Activated CD8-positive, alpha-beta T cell treated with anti-CD3 and anti-CD28 coated beads, Interleukin-2, amount 10 ng/mL, durations not matched to agents 7 days and 5 days (primary cell): ENCODE results near the gene KLF6. TPM values are rescaled to one million over a fixed set of nuclear protein-coding genes. Genes with fewer than 3 reads are reported as not detected.
"Not testable (repeated sequence)": the region's sequence is repeated elsewhere in the genome, so short reads cannot be mapped to it uniquely, and the experiment has no call there.

ENCODE experiments used
- ATAC-seq: fragments of 150-1000 bp; cut with Tn5 transposase; one replicate; pipeline ENCODE4 v1.10.0; 2021; ENCODE audit warnings: moderate library complexity
- CTCF ChIA-PET: fragments of 350-600 bp; sonication (Branson Sonifier 250); formaldehyde crosslinking; loops from one replicate; lab custom pipeline; 2021; ENCODE audit warnings: antibody characterized with exemption; lab: Charles Lee
- POLR2A ChIA-PET: fragments of 350-600 bp; sonication (Branson Sonifier 250); formaldehyde crosslinking; loops from one replicate; lab custom pipeline; 2021; ENCODE audit warnings: antibody characterized with exemption; lab: Charles Lee
- DNase-seq: peaks from one replicate; pipeline ENCODE4 v3.0.0-alpha.2; 2020
- H3K27ac Mint-ChIP-seq: one replicate; pipeline ENCODE4 v1.8.0; 2021; ENCODE audit warnings: mild to moderate bottlenecking, mixed read lengths
- H3K27me3 Mint-ChIP-seq: one replicate; pipeline ENCODE4 v1.8.0; 2021; ENCODE audit warnings: low read depth, mixed read lengths
- H3K36me3 Mint-ChIP-seq: one replicate; pipeline ENCODE4 v1.8.0; 2021; ENCODE audit warnings: low read depth, mixed read lengths
- H3K4me1 Mint-ChIP-seq: one replicate; pipeline ENCODE4 v1.8.0; 2021; ENCODE audit warnings: low read depth, mixed read lengths
- H3K4me3 Mint-ChIP-seq: one replicate; pipeline ENCODE4 v1.8.0; 2021; ENCODE audit warnings: mild to moderate bottlenecking, mixed read lengths
- H3K9me3 Mint-ChIP-seq: one replicate; pipeline ENCODE4 v1.8.0; 2022; ENCODE audit warnings: mixed read lengths; ENCODE audit not compliant: insufficient read depth
- total RNA-seq, 2 experiments: library from RNA; stranded (reverse); gene quantifications; one replicate each; pipeline ENCODE4 v1.2.3, GENCODE V29; 2021

KLF6 gene
- total RNA-seq, 2 experiments from 2014 or later, result 208 to 215 TPM

- H3K4me1 Mint-ChIP-seq, result peaks cover 22% of the 10 kb centered on the region
- no peaks in the 10 kb centered on the region for H3K9me3 Mint-ChIP-seq
- DNase-seq, result peak; percentile 19
- POLR2A ChIA-PET, result interaction anchor here (0.9 to 3.9 kb wide), 3 partner anchors 17 to 45 kb away, joined by 3 to 13 read pairs (median 9); partner anchors contain the start of gene KLF6
- CTCF ChIA-PET, result interaction anchor here (0.9 to 1.6 kb wide), 4 partner anchors 9 to 41 kb away, joined by 3 to 4 read pairs (median 4); no protein-coding TSS in a partner anchor
- no peaks in the 10 kb centered on the region for H3K27me3 Mint-ChIP-seq
- H3K36me3 Mint-ChIP-seq, result no peaks in the 10 kb centered on the region
- H3K4me3 Mint-ChIP-seq, result no peak overlapping the region
- peak overlapping the region; percentile 60 for H3K27ac Mint-ChIP-seq
- peak; percentile 42 for ATAC-seq
These were observed 44.7 kb downstream of the KLF6 start for GRCh38 chr10:3740157-3740871.

DNA sequence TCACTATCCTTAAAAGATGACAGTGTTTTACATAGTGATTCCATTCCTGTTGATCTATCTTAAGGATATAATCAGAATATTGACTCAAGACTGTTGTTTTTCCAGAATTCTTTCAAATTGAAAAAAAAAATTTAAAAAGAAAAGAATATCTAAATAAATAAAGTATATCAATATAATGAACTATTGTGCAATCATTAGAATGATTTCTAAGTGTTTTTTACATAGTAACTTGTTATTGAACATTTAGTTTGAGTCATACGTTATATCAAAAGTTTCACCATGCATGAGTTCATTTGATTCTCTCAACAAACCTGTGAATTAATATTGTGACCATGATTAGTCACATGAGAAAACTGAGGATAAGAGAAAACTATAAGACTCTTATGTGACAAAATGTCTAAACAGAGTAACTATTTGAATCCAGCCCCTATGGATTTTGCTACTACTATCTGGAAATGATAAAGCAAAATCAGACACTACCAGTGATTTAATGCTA is 46.1 kb downstream of the KLF6 start:
- POLR2A ChIA-PET, result no interaction called here
- no peak for DNase-seq
- H3K27ac Mint-ChIP-seq, result no peak overlapping the region
- no peak for ATAC-seq
- peaks cover 22% of the 10 kb centered on the region for H3K4me1 Mint-ChIP-seq
- H3K36me3 Mint-ChIP-seq, result no peaks in the 10 kb centered on the region
- H3K4me3 Mint-ChIP-seq, result no peak overlapping the region
- CTCF ChIA-PET, result no interaction called here
- H3K9me3 Mint-ChIP-seq, result no peaks in the 10 kb centered on the region
- H3K27me3 Mint-ChIP-seq, result no peaks in the 10 kb centered on the region

- POLR2A ChIA-PET, result interaction anchor here (1.2 kb wide), 1 partner anchor 47 kb away, joined by 4 read pairs; the partner anchor contains the start of gene KLF6
- peak; percentile 5 for DNase-seq
- no peak for ATAC-seq
- H3K27ac Mint-ChIP-seq, result no peak overlapping the region
- no peak overlapping the region for H3K4me3 Mint-ChIP-seq
- H3K27me3 Mint-ChIP-seq, result no peaks in the 10 kb centered on the region
- H3K4me1 Mint-ChIP-seq, result peaks cover 22% of the 10 kb centered on the region
- CTCF ChIA-PET, result interaction anchor here (0.7 kb wide), 1 partner anchor 506 kb away, joined by 3 read pairs; no protein-coding TSS in a partner anchor
- no peaks in the 10 kb centered on the region for H3K36me3 Mint-ChIP-seq
- no peaks in the 10 kb centered on the region for H3K9me3 Mint-ChIP-seq
These were observed 47.1 kb downstream of the KLF6 start for GRCh38 chr10:3737864-3738263.

DNA sequence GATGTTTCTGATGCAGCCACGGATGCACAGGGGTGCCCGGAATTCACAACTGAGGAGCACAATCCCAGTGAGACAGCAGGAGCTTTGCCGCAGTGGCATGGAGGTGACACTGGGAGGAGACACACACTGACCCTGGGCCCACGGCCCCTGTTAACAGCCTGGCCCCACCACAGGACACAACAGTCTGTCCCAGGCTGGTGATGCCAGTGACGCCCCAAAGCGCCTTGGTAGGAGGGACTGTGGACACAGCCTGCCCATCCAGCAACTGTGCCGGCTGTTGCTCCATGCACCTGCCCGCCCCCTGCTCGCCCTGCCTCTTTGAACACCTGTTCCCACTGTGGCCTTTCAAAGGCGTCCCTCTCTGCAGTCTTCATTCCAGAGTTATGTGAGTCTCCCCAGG is 49.8 kb downstream of the KLF6 start:
- Mint-ChIP-seq H3K27me3 (peaks cover 5% of the 10 kb centered on the region), H3K4me1 (peaks cover 6% of the 10 kb centered on the region), H3K9me3 (no peaks in the 10 kb centered on the region), H3K36me3 (no peaks in the 10 kb centered on the region), H3K4me3 (no peak overlapping the region), H3K27ac (no peak overlapping the region)
- ChIA-PET CTCF (no interaction called here), POLR2A (no interaction called here)
- no peak for ATAC-seq
- peak; percentile 18 for DNase-seq

- H3K36me3 Mint-ChIP-seq, result no peaks in the 10 kb centered on the region
- POLR2A ChIA-PET, result no interaction called here
- H3K4me1 Mint-ChIP-seq, result peaks cover 2% of the 10 kb centered on the region
- CTCF ChIA-PET, result no interaction called here
- ATAC-seq, result no peak
- H3K27ac Mint-ChIP-seq, result no peak overlapping the region
- H3K27me3 Mint-ChIP-seq, result peaks cover 6% of the 10 kb centered on the region
- H3K4me3 Mint-ChIP-seq, result no peak overlapping the region
- peak; percentile 18 for DNase-seq
- no peaks in the 10 kb centered on the region for H3K9me3 Mint-ChIP-seq
These were observed 50.9 kb downstream of the KLF6 start for GRCh38 chr10:3734111-3734510.

GRCh38 chr10:3732183-3732582 is 52.8 kb downstream of the KLF6 start:
- H3K36me3 Mint-ChIP-seq, DNase-seq, H3K4me3 Mint-ChIP-seq, H3K27ac Mint-ChIP-seq, H3K27me3 Mint-ChIP-seq, ATAC-seq, CTCF ChIA-PET, POLR2A ChIA-PET, H3K9me3 Mint-ChIP-seq, H3K4me1 Mint-ChIP-seq: not testable (repeated sequence)

DNA sequence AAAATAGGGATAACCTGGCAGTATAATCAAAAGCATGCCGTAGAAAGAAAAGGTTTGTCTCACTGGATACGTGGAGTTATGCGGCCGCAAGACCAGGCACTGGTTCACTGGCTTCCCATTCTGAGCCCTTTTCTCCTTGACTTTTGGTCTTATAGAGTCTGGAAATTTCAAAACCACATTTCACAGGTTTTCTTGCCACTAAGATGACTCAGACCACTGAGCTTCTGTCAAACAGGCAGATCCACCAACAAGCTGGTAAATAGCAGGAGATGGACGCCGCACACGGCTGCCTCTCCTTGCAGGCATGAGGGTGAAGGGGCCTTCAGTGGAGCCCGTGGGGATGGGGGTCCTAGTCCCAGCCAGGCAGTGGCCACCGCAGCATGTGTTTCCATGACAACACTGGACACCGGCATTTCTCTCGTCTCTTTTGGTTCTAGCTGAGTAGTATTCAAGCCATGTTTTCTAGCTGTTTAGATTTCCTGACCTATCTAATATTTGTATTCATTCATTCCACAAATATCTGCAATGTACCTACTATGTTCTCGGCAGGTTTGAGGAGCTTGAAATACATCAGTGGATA is 55.5 kb downstream of the KLF6 start:
- H3K4me3 Mint-ChIP-seq, result no peak overlapping the region
- CTCF ChIA-PET, result no interaction called here
- POLR2A ChIA-PET, result no interaction called here
- H3K9me3 Mint-ChIP-seq, result no peaks in the 10 kb centered on the region
- no peak for DNase-seq
- H3K36me3 Mint-ChIP-seq, result no peaks in the 10 kb centered on the region
- no peaks in the 10 kb centered on the region for H3K4me1 Mint-ChIP-seq
- H3K27ac Mint-ChIP-seq, result no peak overlapping the region
- H3K27me3 Mint-ChIP-seq, result peaks cover 22% of the 10 kb centered on the region
- no peak for ATAC-seq

DNA sequence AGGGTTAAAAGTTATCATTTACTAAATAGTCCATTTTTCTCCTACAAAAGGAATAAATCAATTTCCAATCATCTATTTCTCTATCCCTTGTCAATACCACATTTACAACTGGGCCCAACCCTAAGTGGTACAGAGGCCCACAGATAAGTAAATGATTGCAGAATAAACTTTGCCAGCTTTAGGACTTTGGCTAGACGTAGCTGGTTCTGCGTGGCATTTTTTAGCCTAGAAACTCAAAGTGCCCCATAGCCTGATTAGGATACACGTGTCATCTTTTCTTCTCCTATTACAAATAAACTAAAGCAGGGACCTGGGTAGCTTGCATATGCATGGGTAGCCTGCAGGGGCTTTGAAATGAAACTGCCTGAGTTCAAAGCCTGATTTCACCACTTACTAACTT is 56.4 kb downstream of the KLF6 start:
- Mint-ChIP-seq H3K4me3 (no peak overlapping the region), H3K27me3 (peaks cover 25% of the 10 kb centered on the region), H3K27ac (no peak overlapping the region), H3K9me3 (no peaks in the 10 kb centered on the region), H3K36me3 (no peaks in the 10 kb centered on the region), H3K4me1 (no peaks in the 10 kb centered on the region)
- ChIA-PET POLR2A (no interaction called here), CTCF (no interaction called here)
- ATAC-seq (no peak), DNase-seq (no peak)

DNA sequence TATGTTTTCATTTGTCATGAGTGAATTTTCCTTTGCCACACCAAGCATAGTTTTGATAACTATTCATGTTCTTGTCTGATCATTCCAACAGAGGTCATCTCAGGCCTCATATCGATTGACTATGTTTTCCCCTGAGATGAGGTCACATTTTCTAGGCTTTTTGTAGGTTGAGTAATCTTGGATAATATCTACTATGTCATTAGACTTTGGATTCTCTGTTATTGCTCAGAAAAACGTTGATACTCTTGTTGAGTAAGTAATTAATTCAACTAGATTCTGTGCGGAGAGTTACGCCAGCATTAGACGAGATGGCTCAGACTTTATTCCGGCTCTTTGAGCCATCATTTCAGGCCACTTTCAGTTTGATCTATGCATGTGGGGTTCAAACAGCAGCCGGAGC is 57.7 kb downstream of the KLF6 start:
- Mint-ChIP-seq H3K4me3 (no peak overlapping the region), H3K9me3 (no peaks in the 10 kb centered on the region), H3K27me3 (peaks cover 30% of the 10 kb centered on the region), H3K27ac (no peak overlapping the region), H3K36me3 (no peaks in the 10 kb centered on the region), H3K4me1 (no peaks in the 10 kb centered on the region)
- ChIA-PET POLR2A (no interaction called here), CTCF (no interaction called here)
- no peak for DNase-seq
- ATAC-seq, result no peak
